HCT116 (cell line): ENCODE data around the gene DAPP1. TPM values are rescaled to one million over a fixed set of nuclear protein-coding genes. Genes with fewer than 3 reads are reported as not detected.

Experiments used
- ATAC-seq: fragments of 200-7000 bp; cut with Tn5 transposase; 2 replicates; pipeline ENCODE4 v1.9.1; 2020; ENCODE audit warnings: mild to moderate bottlenecking, moderate library complexity
- BruUV-seq: library from RNA; stranded (reverse); fragments of 400-500 nt; replicated peaks from 2 replicates; lab custom pipeline; 2021; lab: Mats Ljungman, UMichigan
- CTCF ChIA-PET: fragments of 300-600 bp; sonication (Branson Sonifier 250); formaldehyde crosslinking; loops from one replicate; lab custom pipeline; 2021; ENCODE audit warnings: antibody characterized with exemption; lab: Charles Lee
- POLR2A ChIA-PET: fragments of 300-600, 350-600 bp; sonication (Branson Sonifier 250); formaldehyde crosslinking; loops from one replicate; lab custom pipeline; 2021; ENCODE audit warnings: antibody characterized with exemption; lab: Charles Lee
- RAD21 ChIA-PET, 2 experiments: fragments of 300-600 bp; sonication (Branson Sonifier 250); formaldehyde crosslinking; loops; one replicate each; lab custom pipeline; 2023; ENCODE audit warnings: low total read pairs in 2 of 2; ENCODE audit not compliant: uncharacterized antibody in 2 of 2, unreplicated experiment in 2 of 2, low non-redundant PET in 1 of 2; lab: Charles Lee
- DNase-seq: peaks from one replicate; pipeline ENCODE4 v3.0.0-alpha.2; 2010; ENCODE audit warnings: low read depth, low spot score
- H2AFZ ChIP-seq: fragments of 200-600 bp; shearing (Covaris generic), sonication (generic); 2 replicates; pipeline ENCODE4 v1.6.1; 2017; ENCODE audit warnings: low read depth, mixed run types, mixed read lengths, antibody characterized with exemption, low read length; ENCODE audit not compliant: poor library complexity, severe bottlenecking
- H3K27ac ChIP-seq: 2 replicates; pipeline ENCODE4 v1.5.1; 2012; ENCODE audit warnings: low read depth, low read length
- H3K27me3 ChIP-seq: fragments of 200-600 bp; sonication (generic); 2 replicates; pipeline ENCODE4 v1.6.1; 2016; ENCODE audit warnings: mixed run types, low read length, mixed read lengths; ENCODE audit not compliant: insufficient read depth
- H3K36me3 ChIP-seq, 2 experiments: fragments of 200-500 bp in 1 of 2; fragments of 200-600 bp in 1 of 2; sonication (Bioruptor generic) in 1 of 2; sonication (generic) in 1 of 2; 2 replicates each; pipeline versions ENCODE4 v1.5.1 to v1.6.1; 2014 to 2016; ENCODE audit warnings: low read length in 2 of 2, inconsistent platforms in 1 of 2, mixed read lengths in 1 of 2, mixed run types in 1 of 2; ENCODE audit not compliant: insufficient read depth in 2 of 2, control insufficient read depth in 1 of 2
- H3K4me1 ChIP-seq, 2 experiments: fragments of 200-600 bp in 1 of 2; sonication (generic) in 1 of 2; 2 replicates each; pipeline versions ENCODE4 v1.5.1 to v1.6.1; 2012 to 2017; ENCODE audit warnings: low read length in 2 of 2, inconsistent platforms in 1 of 2, mild to moderate bottlenecking in 1 of 2, mixed read lengths in 1 of 2, mixed run types in 1 of 2, moderate library complexity in 1 of 2; ENCODE audit not compliant: insufficient read depth in 2 of 2, control insufficient read depth in 1 of 2
- H3K4me2 ChIP-seq: fragments of 200-600 bp; sonication (generic); 2 replicates; pipeline ENCODE4 v1.6.1; 2017; ENCODE audit warnings: mixed run types, low read length, mixed read lengths
- H3K4me3 ChIP-seq, 2 experiments: fragments of 200-600 bp in 1 of 2; sonication (generic) in 1 of 2; replicated peaks in 1 of 2; 2 replicates each; pipeline ENCODE4 v1.5.1; 2011 to 2016; ENCODE audit warnings: low read length in 2 of 2, control low read depth in 1 of 2, low read depth in 1 of 2, mild to moderate bottlenecking in 1 of 2, mixed read lengths in 1 of 2, mixed run types in 1 of 2
- H3K79me2 ChIP-seq: fragments of 200-600 bp; sonication (generic); 2 replicates; pipeline ENCODE4 v1.6.1; 2017; ENCODE audit warnings: mild to moderate bottlenecking, mixed run types, low read length, moderate library complexity, mixed read lengths; ENCODE audit not compliant: insufficient read depth
- H3K9ac ChIP-seq: fragments of 200-600 bp; sonication (generic); 2 replicates; pipeline ENCODE4 v1.6.1; 2016; ENCODE audit warnings: low read length, mixed read lengths
- H3K9me2 ChIP-seq: fragments of 200-600 bp; sonication (generic), shearing (Covaris generic); 2 replicates; pipeline ENCODE4 v1.6.1; 2017; ENCODE audit warnings: mixed run types, mild to moderate bottlenecking, moderate library complexity; ENCODE audit not compliant: insufficient read depth
- H3K9me3 ChIP-seq, 2 experiments: fragments of 200-500 bp in 1 of 2; fragments of 200-600 bp in 1 of 2; sonication (Bioruptor generic) in 1 of 2; sonication (generic) in 1 of 2; 2 replicates each; pipeline ENCODE4 v1.6.1; 2014 to 2017; ENCODE audit warnings: low read length in 2 of 2, mixed read lengths in 2 of 2, inconsistent platforms in 1 of 2, low read depth in 1 of 2, mild to moderate bottlenecking in 1 of 2, mixed run types in 1 of 2, moderate library complexity in 1 of 2; ENCODE audit not compliant: control insufficient read depth in 1 of 2, insufficient read depth in 1 of 2
- H4K20me1 ChIP-seq: fragments of 200-600 bp; sonication (generic), shearing (Covaris generic); 2 replicates; pipeline ENCODE4 v1.6.1; 2017; ENCODE audit warnings: mixed run types, mild to moderate bottlenecking, moderate library complexity; ENCODE audit not compliant: insufficient read depth
- ATF3 ChIP-seq: IDR thresholded peaks from 2 replicates; pipeline ENCODE4 v1.6.1; 2012
- CBX3 ChIP-seq: IDR thresholded peaks from 2 replicates; pipeline ENCODE4 v1.6.1; 2012; ENCODE audit warnings: low read depth
- CTCF ChIP-seq, 3 experiments: fragments of 200-600 bp in 1 of 3; sonication (generic) in 1 of 3; IDR thresholded peaks in 2 of 3; conservative IDR thresholded peaks in 1 of 3; 2 replicates each; pipeline ENCODE4 v1.5.1; 2012 to 2017; ENCODE audit warnings: low read depth in 2 of 3, low read length in 2 of 3, antibody characterized with exemption in 1 of 3, borderline replicate concordance in 1 of 3, control low read depth in 1 of 3, mild to moderate bottlenecking in 1 of 3, mixed read lengths in 1 of 3, mixed run types in 1 of 3, moderate library complexity in 1 of 3; ENCODE audit not compliant: insufficient read depth in 1 of 3
- POLR2A ChIP-seq: IDR thresholded peaks from 2 replicates; pipeline ENCODE4 v1.7.0; 2011; ENCODE audit warnings: borderline replicate concordance; ENCODE audit not compliant: insufficient read depth, insufficient read length; ENCODE audit errors: extremely low read depth
- POLR2AphosphoS5 ChIP-seq: IDR thresholded peaks from 2 replicates; pipeline ENCODE4 v1.6.1; 2011; ENCODE audit warnings: mild to moderate bottlenecking, low read depth, low read length, moderate library complexity
- RAD21 ChIP-seq: IDR thresholded peaks from 2 replicates; pipeline ENCODE4 v1.6.1; 2012; ENCODE audit warnings: low read depth, mild to moderate bottlenecking
- REST ChIP-seq: IDR thresholded peaks from 2 replicates; pipeline ENCODE4 v1.6.1; 2012; ENCODE audit warnings: low read depth
- SP1 ChIP-seq: IDR thresholded peaks from 2 replicates; pipeline ENCODE4 v1.6.1; 2012; ENCODE audit warnings: low read depth
- TCF7L2 ChIP-seq: IDR thresholded peaks from 2 replicates; pipeline ENCODE4 v1.7.0; 2011; ENCODE audit warnings: borderline replicate concordance, inconsistent platforms; ENCODE audit not compliant: insufficient read depth, insufficient read length; ENCODE audit errors: extremely low read depth
- YY1 ChIP-seq: IDR thresholded peaks from 2 replicates; pipeline ENCODE4 v1.6.1; 2011; ENCODE audit warnings: low read length, low read depth, moderate library complexity, mild to moderate bottlenecking; ENCODE audit not compliant: insufficient replicate concordance; ENCODE audit errors: extremely low read depth
- ZBTB33 ChIP-seq: IDR thresholded peaks from 2 replicates; pipeline ENCODE4 v1.6.1; 2011; ENCODE audit warnings: mild to moderate bottlenecking, low read length, moderate library complexity; ENCODE audit not compliant: insufficient replicate concordance; ENCODE audit errors: extremely low read depth
- ZFX ChIP-seq: fragments of 450-650 bp; IDR thresholded peaks from 2 replicates; pipeline ENCODE4 v1.6.1; 2017
- ZNF274 ChIP-seq: fragments of 200-500 bp; sonication (Bioruptor generic); IDR thresholded peaks from 2 replicates; pipeline ENCODE4 v1.6.1; 2014; ENCODE audit warnings: mild to moderate bottlenecking, low read depth, low read length, inconsistent platforms
- intact Hi-C: fragments of 100-400 bp; cut with micrococcal nuclease; formaldehyde crosslinking; loops from 2 replicates; pipeline ENCODE4 v1.10.0; 2022
- total RNA-seq: library from RNA; stranded (reverse); gene quantifications from one replicate; pipeline ENCODE4 v1.2.1, GENCODE V29; 2021; ENCODE audit not compliant: unreplicated experiment

The DAPP1 gene
- total RNA-seq, 1 experiment from 2014 or later = 0.76 TPM

- H3K4me1 ChIP-seq = no peaks in the 10 kb centered on the region
- no peaks in the 10 kb centered on the region for H3K9me2 ChIP-seq
- H3K27me3 ChIP-seq = no peaks in the 10 kb centered on the region
- H4K20me1 ChIP-seq = no peaks in the 10 kb centered on the region
- no peak for DNase-seq
- no TSS peak for BruUV-seq
- H3K9ac ChIP-seq = no peak overlapping the region
- intact Hi-C loops = no loop called here
- H3K9me3 ChIP-seq = no peaks in the 10 kb centered on the region
- CTCF ChIA-PET = no interaction called here
- H2AFZ ChIP-seq = no peak overlapping the region
- no peaks in the 10 kb centered on the region for H3K79me2 ChIP-seq
- no peak overlapping the region for H3K27ac ChIP-seq
- no peak for TF ChIP-seq YY1
- no peak for TF ChIP-seq CBX3
- TF ChIP-seq TCF7L2 = no peak
- TF ChIP-seq CTCF (IDR thresholded peaks at IDR 0.05 in 2 of 3, conservative IDR thresholded peaks at IDR 0.05 in 1 of 3; ENCODE audit: borderline replicate concordance in 1 of 3, insufficient read depth in 1 of 3, low read depth in 2 of 3, low read length in 2 of 3) = no peak
- TF ChIP-seq ZFX = no peak
- TF ChIP-seq RAD21 = no peak
- no peak for TF ChIP-seq POLR2A
- TF ChIP-seq REST = no peak
- no peak for TF ChIP-seq ATF3
- no peak for TF ChIP-seq POLR2AphosphoS5
- no peak for TF ChIP-seq ZNF274
- TF ChIP-seq ZBTB33 = no peak
- no peak for TF ChIP-seq SP1
- TF ChIP-seq, all 23 proteins: peak for 0
- H3K36me3 ChIP-seq = no peaks in the 10 kb centered on the region
- ATAC-seq = no peak
- ChIA-PET RAD21 (no interaction called here), POLR2A (no interaction called here)
- no peak overlapping the region for H3K4me3 ChIP-seq
- H3K4me2 ChIP-seq = no peak overlapping the region
These were observed 6.1 kb downstream of the DAPP1 start for GRCh38 chr4:99822734-99823133.
